H1 (cell line): ENCODE results near the gene SSH2. TPM values are rescaled to one million over a fixed set of nuclear protein-coding genes. Genes with fewer than 3 reads are reported as not detected.

ENCODE experiments used
- CTCF ChIA-PET: fragments of 300-600 bp; sonication (Branson Sonifier 250); formaldehyde crosslinking; loops from one replicate; lab custom pipeline; 2021; ENCODE audit not compliant: partially characterized antibody; lab: Charles Lee
- POLR2A ChIA-PET: fragments of 300-600 bp; sonication (Branson Sonifier 250); formaldehyde crosslinking; loops from one replicate; lab custom pipeline; 2021; ENCODE audit warnings: inconsistent platforms; ENCODE audit not compliant: partially characterized antibody; lab: Charles Lee
- DNase-seq, 2 experiments: peaks; one replicate each; pipeline versions ENCODE4 v3.0.0 to v3.0.0-alpha.2; 2010 to 2022; ENCODE audit warnings: low spot score in 2 of 2, low read depth in 1 of 2, mixed read lengths in 1 of 2
- FAIRE-seq: peaks from 2 replicates; lab custom pipeline; 2011; peaks lifted over from hg19 to GRCh38; lab: Jason Lieb, UNC
- H2AFZ ChIP-seq: 2 replicates; pipeline ENCODE4 v1.8.1; 2012; ENCODE audit warnings: low read length, inconsistent platforms
- H2AK5ac ChIP-seq: 2 replicates; pipeline ENCODE4 v1.6.1; 2013; ENCODE audit warnings: low read depth, low read length
- H2BK120ac ChIP-seq: replicated peaks from 2 replicates; pipeline ENCODE3; 2013; ENCODE audit warnings: low read depth, low read length, inconsistent platforms
- H2BK12ac ChIP-seq: 2 replicates; pipeline ENCODE4 v1.6.1; 2013; ENCODE audit warnings: low read depth, low read length
- H2BK15ac ChIP-seq: 2 replicates; pipeline ENCODE4 v1.6.1; 2013; ENCODE audit warnings: low read length
- H2BK20ac ChIP-seq: 2 replicates; pipeline ENCODE4 v1.6.1; 2013; ENCODE audit warnings: low read length
- H2BK5ac ChIP-seq: 2 replicates; pipeline ENCODE4 v1.6.1; 2013; ENCODE audit warnings: low read depth, low read length
- H3K14ac ChIP-seq: 2 replicates; pipeline ENCODE4 v1.6.1; 2013; ENCODE audit warnings: inconsistent platforms; ENCODE audit not compliant: insufficient read length
- H3K18ac ChIP-seq: 2 replicates; pipeline ENCODE4 v1.6.1; 2013; ENCODE audit warnings: low read length; ENCODE audit errors: extremely low read depth
- H3K23ac ChIP-seq: 2 replicates; pipeline ENCODE4 v1.6.1; 2013; ENCODE audit warnings: inconsistent platforms; ENCODE audit not compliant: insufficient read length
- H3K23me2 ChIP-seq: 2 replicates; pipeline ENCODE4 v1.6.1; 2013; ENCODE audit warnings: low read depth, low read length
- H3K27ac ChIP-seq: 2 replicates; pipeline ENCODE4 v1.6.1; 2011; ENCODE audit warnings: low read depth, low read length, inconsistent platforms
- H3K27me3 ChIP-seq, 4 experiments: replicated peaks in 1 of 4; 1 replicate in 1 of 4; 2 replicates in 3 of 4; pipeline versions ENCODE4 v1.6.1 to v1.8.1; 2011 to 2013; ENCODE audit warnings: low read length in 3 of 4, mild to moderate bottlenecking in 3 of 4, inconsistent platforms in 2 of 4, mixed read lengths in 2 of 4, moderate library complexity in 1 of 4; ENCODE audit not compliant: control insufficient read depth in 3 of 4, insufficient read depth in 3 of 4; ENCODE audit errors: extremely low read depth in 1 of 4
- H3K36me3 ChIP-seq, 4 experiments: 2 replicates each; pipeline versions ENCODE4 v1.6.1 to v1.8.1; 2011 to 2013; ENCODE audit warnings: mild to moderate bottlenecking in 4 of 4, low read length in 3 of 4, moderate library complexity in 2 of 4, control low read depth in 1 of 4, inconsistent platforms in 1 of 4; ENCODE audit not compliant: insufficient read depth in 4 of 4, control insufficient read depth in 2 of 4
- H3K4ac ChIP-seq: replicated peaks from 2 replicates; pipeline ENCODE3; 2013; ENCODE audit warnings: low read length, low read depth, mixed read lengths, inconsistent platforms; ENCODE audit not compliant: insufficient read length
- H3K4me1 ChIP-seq, 4 experiments: replicated peaks in 1 of 4; 1 replicate in 1 of 4; 2 replicates in 3 of 4; pipeline versions ENCODE4 v1.6.1 to v1.8.1; 2011 to 2013; ENCODE audit warnings: low read length in 3 of 4, inconsistent platforms in 2 of 4, mixed read lengths in 1 of 4; ENCODE audit not compliant: insufficient read depth in 4 of 4, control insufficient read depth in 3 of 4
- H3K4me2 ChIP-seq, 2 experiments: 2 replicates each; pipeline versions ENCODE4 v1.6.1 to v1.8.1; 2011 to 2013; ENCODE audit warnings: low read depth in 2 of 2, low read length in 2 of 2, control low read depth in 1 of 2, inconsistent platforms in 1 of 2, mild to moderate bottlenecking in 1 of 2; ENCODE audit not compliant: insufficient read depth in 1 of 2
- H3K4me3 ChIP-seq, 4 experiments: fragments of 200-600, 300-600 bp in 1 of 4; sonication (generic), shearing (Covaris generic), sonication (Bioruptor Twin) in 1 of 4; 2 replicates each; pipeline versions ENCODE4 v1.5.1 to v1.8.1; 2011 to 2016; ENCODE audit warnings: low read length in 4 of 4, low read depth in 3 of 4, control low read depth in 2 of 4, inconsistent platforms in 2 of 4, mild to moderate bottlenecking in 2 of 4, mixed read lengths in 1 of 4, moderate library complexity in 1 of 4; ENCODE audit not compliant: insufficient read depth in 2 of 4; ENCODE audit errors: extremely low read depth in 1 of 4
- H3K56ac ChIP-seq: replicated peaks from 2 replicates; pipeline ENCODE3; 2013; ENCODE audit warnings: low read depth, mild to moderate bottlenecking, mixed read lengths, low read length, inconsistent platforms; ENCODE audit not compliant: insufficient read length
- H3K79me1 ChIP-seq: 2 replicates; pipeline ENCODE4 v1.6.1; 2013; ENCODE audit warnings: low read depth, low read length, control low read depth
- H3K79me2 ChIP-seq, 2 experiments: 2 replicates each; pipeline versions ENCODE4 v1.6.1 to v1.8.1; 2012 to 2013; ENCODE audit warnings: low read length in 2 of 2, mild to moderate bottlenecking in 2 of 2, inconsistent platforms in 1 of 2; ENCODE audit not compliant: insufficient read depth in 2 of 2, control insufficient read depth in 1 of 2
- H3K9ac ChIP-seq, 4 experiments: replicated peaks in 1 of 4; 1 replicate in 1 of 4; 2 replicates in 3 of 4; pipeline versions ENCODE4 v1.6.1 to v1.8.1; 2011 to 2013; ENCODE audit warnings: low read depth in 3 of 4, low read length in 3 of 4, control low read depth in 2 of 4, mild to moderate bottlenecking in 2 of 4, moderate library complexity in 2 of 4, inconsistent platforms in 1 of 4; ENCODE audit errors: extremely low read depth in 1 of 4
- H3K9me3 ChIP-seq, 2 experiments: 2 replicates each; pipeline versions ENCODE4 v1.6.1 to v1.8.1; 2012 to 2013; ENCODE audit warnings: mild to moderate bottlenecking in 2 of 2, moderate library complexity in 2 of 2, control low read depth in 1 of 2, inconsistent platforms in 1 of 2, low read depth in 1 of 2, low read length in 1 of 2, mixed read lengths in 1 of 2; ENCODE audit not compliant: insufficient read depth in 2 of 2
- H4K20me1 ChIP-seq, 2 experiments: replicated peaks in 1 of 2; 2 replicates each; pipeline versions ENCODE3 to v1.8.1; 2011 to 2013; ENCODE audit warnings: inconsistent platforms in 2 of 2, low read length in 2 of 2, mild to moderate bottlenecking in 1 of 2; ENCODE audit not compliant: insufficient read depth in 2 of 2, control insufficient read depth in 1 of 2
- H4K5ac ChIP-seq: 2 replicates; pipeline ENCODE4 v1.6.1; 2013; ENCODE audit warnings: low read length, low read depth, mixed read lengths, inconsistent platforms; ENCODE audit not compliant: insufficient read length
- H4K8ac ChIP-seq: 2 replicates; pipeline ENCODE4 v1.8.0; 2013; ENCODE audit warnings: mild to moderate bottlenecking, moderate library complexity, low read length, inconsistent platforms; ENCODE audit not compliant: insufficient read depth; ENCODE audit errors: extremely low read depth
- H4K91ac ChIP-seq: replicated peaks from 2 replicates; pipeline ENCODE3; 2013; ENCODE audit warnings: low read length, mixed read lengths, inconsistent platforms; ENCODE audit not compliant: insufficient read length
- EZH2 ChIP-seq: fragments of 200-600 bp; sonication (generic); IDR thresholded peaks from 2 replicates; pipeline ENCODE4 v1.7.1; 2012; ENCODE audit warnings: low read depth, mild to moderate bottlenecking, moderate library complexity, low read length, inconsistent platforms; ENCODE audit not compliant: severe bottlenecking
- GABPA ChIP-seq: IDR thresholded peaks from 2 replicates; pipeline ENCODE4 v1.6.1; 2011; ENCODE audit warnings: mild to moderate bottlenecking, low read length, moderate library complexity, borderline replicate concordance; ENCODE audit not compliant: insufficient read depth
- RBBP5 ChIP-seq: IDR thresholded peaks from 2 replicates; pipeline ENCODE4 v1.7.1; 2012; ENCODE audit warnings: low read depth, mild to moderate bottlenecking, inconsistent platforms, low read length, moderate library complexity, borderline replicate concordance
- RNF2 ChIP-seq: fragments of 200-900, 300-1000 bp; sonication (generic); IDR thresholded peaks from 2 replicates; pipeline ENCODE4 v1.7.1; 2016; ENCODE audit warnings: borderline replicate concordance, low read depth, mild to moderate bottlenecking, antibody characterized with exemption, low read length; ENCODE audit not compliant: poor library complexity, severe bottlenecking; ENCODE audit errors: missing control alignments
- SUZ12 ChIP-seq: fragments of 200-600 bp; sonication (generic); IDR thresholded peaks from 2 replicates; pipeline ENCODE4 v1.6.1; 2012; ENCODE audit warnings: mild to moderate bottlenecking, inconsistent platforms, low read length, moderate library complexity, mixed read lengths
- TBP ChIP-seq: IDR thresholded peaks from 2 replicates; pipeline ENCODE4 v1.6.1; 2011; ENCODE audit warnings: low read depth, low read length, improper control_type of control experiment
- WGBS, 2 experiments: shearing (Covaris generic) in 1 of 2; methylation state at CpG; one replicate each; pipeline versions ENCODE4 v1.1.6 to v1.1.7; 2013 to 2015; ENCODE audit warnings: low lambda C conversion rate in 2 of 2, mixed read lengths in 2 of 2, inconsistent platforms in 1 of 2, low coverage in 1 of 2, missing lambda C conversion rate in 1 of 2; ENCODE audit not compliant: insufficient replicate concordance in 2 of 2, insufficient coverage in 1 of 2, insufficient read length in 1 of 2; ENCODE audit errors: extremely low coverage in 1 of 2, missing lambda C conversion rate in 1 of 2; 5-methylcytosine and 5-hydroxymethylcytosine counted together
- polyA plus RNA-seq, 7 experiments: library from polyadenylated mRNA; depleted of rRNA in 3 of 7; stranded (reverse) in 5 of 7; unstranded in 2 of 7; fragments of >200 nt in 5 of 7; fragments of 200-250 nt in 2 of 7; gene quantifications; 1 replicate in 5 of 7; 2 replicates in 1 of 7; 4 replicates in 1 of 7; pipeline versions ENCODE4 v1.2.1 to v1.2.3, GENCODE V29; 2011 to 2013; ENCODE audit warnings: missing spikeins in 2 of 7, mixed read lengths in 2 of 7
- total RNA-seq: library from RNA; stranded (reverse); fragmentation: NEBNext Ultra II Directional; extraction: Animal tissue kit (Norgen Biotek cat#: 25700); gene quantifications from 2 replicates; pipeline ENCODE4 v1.2.1, GENCODE V29; 2021

Gene SSH2
- total and polyA plus RNA-seq, 2 of the 8 experiments (the other 6 are each of a cell fraction or from before 2014, with no cell fraction given) = 5.2 to 15.9 TPM

- no peak overlapping the region for H4K5ac ChIP-seq
- H3K9me3 ChIP-seq = peaks cover 0 to 11% of the 10 kb centered on the region in 2 experiments; a peak in 1 of 4 replicates
- H3K14ac ChIP-seq = no peak overlapping the region
- H2BK20ac ChIP-seq = 0 out of 2 replicates have a peak overlapping the region, but pooled peaks have one; percentile 61
- H3K4me3 ChIP-seq = peak overlapping the region; percentile 36 to 60 (median 50); a peak in 7 of 8 replicates
- H3K27me3 ChIP-seq = peaks cover 19 to 69% (median 55%) of the 10 kb centered on the region in 4 experiments
- H3K79me2 ChIP-seq = no peaks in the 10 kb centered on the region
- WGBS, 2 experiments = 44% methylated on average over 31 of the region's 32 CpGs; no CpG with 5 or more reads in 1 of the 2 experiments
- no peak overlapping the region for H2AFZ ChIP-seq
- no peak overlapping the region for H3K27ac ChIP-seq
- H4K20me1 ChIP-seq = peaks cover 4 to 5% of the 10 kb centered on the region in 2 experiments
- no peak overlapping the region for H3K56ac ChIP-seq
- peaks cover 0 to 7% (median 0%) of the 10 kb centered on the region in 4 experiments; a peak in 1 of 8 replicates for H3K36me3 ChIP-seq
- FAIRE-seq = no peak
- no peak overlapping the region for H4K91ac ChIP-seq
- no peak overlapping the region for H2BK15ac ChIP-seq
- H3K23me2 ChIP-seq = peaks cover 13% of the 10 kb centered on the region
- ChIA-PET CTCF (interaction anchor here (0.7 to 13.1 kb wide), 22 partner anchors 8 to 477 kb away, joined by 3 to 193 read pairs (median 7); partner anchors contain the start of genes ABHD15, ANKRD13B and TP53I13), POLR2A (interaction anchor here (1.2 to 4.3 kb wide), 4 partner anchors 8 to 47 kb away, joined by 4 to 30 read pairs (median 6); partner anchors contain the start of genes ANKRD13B and TP53I13)
- H2BK5ac ChIP-seq = no peak overlapping the region
- TF ChIP-seq EZH2 (peak; percentile 73), TBP (no peak), RBBP5 (no peak), GABPA (no peak), RNF2 (peak; percentile 37), SUZ12 (peak; percentile 77; the same call in 1 of the 2 replicates)
- no peak for DNase-seq
- peak overlapping the region; percentile 90 to 96 for H3K4me2 ChIP-seq
- H3K9ac ChIP-seq = no peak overlapping the region
- 0 out of 2 replicates have a peak, but pooled peaks cover 2% of the 10 kb centered on the region for H3K79me1 ChIP-seq
- no peak overlapping the region for H2BK120ac ChIP-seq
- no peak overlapping the region for H3K4ac ChIP-seq
- H4K8ac ChIP-seq = no peak overlapping the region
- H3K23ac ChIP-seq = no peak overlapping the region
- peak overlapping the region; percentile 50; the same call in 1 of the 2 replicates for H2BK12ac ChIP-seq
- peak overlapping the region; percentile 48 for H3K18ac ChIP-seq
- no peak overlapping the region for H2AK5ac ChIP-seq
- H3K4me1 ChIP-seq = peaks cover 14 to 49% (median 40%) of the 10 kb centered on the region in 4 experiments
Measured at GRCh38 chr17:29616300-29617048, 313.6 kb downstream of the SSH2 start.
